AML-193 (cell line): Measurements from ENCODE around the gene MINDY1.
A peak's percentile ranks its signal among the peaks of the same experiment; 100 is the strongest.

Experiments
- DNase-seq, 2 experiments: peaks; one replicate each; lab custom pipeline; 2025; lab: John Stamatoyannopoulos, UW

MINDY1 gene

DNA sequence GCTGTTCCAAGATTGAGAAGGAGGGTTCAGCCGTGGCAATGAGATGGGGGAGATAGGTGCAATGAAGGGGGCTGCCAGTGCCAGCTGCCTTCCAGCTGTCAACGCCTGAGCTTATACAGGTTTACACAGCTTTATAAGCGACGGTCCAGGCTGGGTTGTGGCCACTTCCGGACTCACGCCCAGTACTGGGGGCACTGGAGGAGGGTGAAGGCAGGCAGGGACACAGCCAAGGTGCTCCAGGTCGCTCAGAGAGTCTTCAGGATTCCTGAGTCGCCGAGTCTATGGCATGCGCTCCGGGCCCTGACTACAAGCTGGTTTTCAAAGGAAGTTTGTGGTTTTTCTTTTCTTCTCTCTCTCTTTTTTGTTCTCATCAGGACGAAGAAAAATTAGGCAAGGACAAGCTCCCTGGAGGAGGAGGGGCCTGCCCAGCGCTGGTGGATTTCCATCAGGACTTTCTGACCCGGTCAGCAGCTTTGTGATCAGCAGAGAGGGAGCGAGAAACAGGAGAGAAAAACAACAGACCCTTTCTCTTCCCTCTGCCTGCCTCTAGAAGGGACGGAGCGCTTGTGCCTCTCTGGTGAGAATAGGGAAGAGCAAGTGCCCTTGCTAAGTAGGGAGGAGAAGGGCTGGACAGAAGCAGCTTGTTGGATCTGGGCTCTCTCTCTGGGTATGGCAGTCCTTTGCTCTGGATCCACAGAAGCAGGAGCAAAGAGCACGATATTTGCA lies at the start of gene MINDY1:
TSS of gene MINDY1 (minus strand) at position 576 of the 726 bp plus-strand sequence. CDS start 4,285 bp downstream, outside the sequence.
- peak; percentile 74 to 83 for DNase-seq

- peak; percentile 37 to 43 for DNase-seq
These were observed 49.4 kb upstream of the MINDY1 start for GRCh38 chr1:151056149-151056548.

- DNase-seq = no peak
These were observed 48.9 kb upstream of the MINDY1 start for GRCh38 chr1:151055581-151055980.

DNA sequence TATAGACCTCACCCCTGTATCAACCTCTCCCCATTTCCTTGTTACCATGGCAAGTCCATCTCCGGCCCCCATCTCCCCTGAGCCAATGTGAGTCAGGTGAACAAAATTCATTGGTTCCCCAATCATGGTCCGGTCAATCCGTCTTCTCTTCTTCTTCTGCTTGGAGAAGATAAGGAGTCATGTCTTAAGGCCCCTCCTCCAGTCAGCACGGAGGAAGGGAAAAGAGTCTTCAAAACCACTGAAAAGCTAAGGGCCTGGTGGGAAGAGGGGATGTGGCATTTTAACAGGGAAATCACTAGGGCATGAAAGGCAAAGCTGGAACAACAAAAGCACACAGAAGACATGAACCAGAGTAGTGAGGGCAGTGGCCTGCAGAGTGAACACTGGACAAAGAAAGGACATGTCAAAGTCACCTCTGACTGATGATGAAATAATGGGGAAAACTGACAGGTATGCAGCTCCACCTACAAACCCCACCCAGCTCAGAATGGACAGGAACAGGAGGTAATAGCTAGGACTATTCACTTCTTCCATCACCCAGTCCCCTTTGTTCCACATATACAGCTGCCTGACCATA lies 48.4 kb upstream of the MINDY1 start:
- no peak for DNase-seq

DNA sequence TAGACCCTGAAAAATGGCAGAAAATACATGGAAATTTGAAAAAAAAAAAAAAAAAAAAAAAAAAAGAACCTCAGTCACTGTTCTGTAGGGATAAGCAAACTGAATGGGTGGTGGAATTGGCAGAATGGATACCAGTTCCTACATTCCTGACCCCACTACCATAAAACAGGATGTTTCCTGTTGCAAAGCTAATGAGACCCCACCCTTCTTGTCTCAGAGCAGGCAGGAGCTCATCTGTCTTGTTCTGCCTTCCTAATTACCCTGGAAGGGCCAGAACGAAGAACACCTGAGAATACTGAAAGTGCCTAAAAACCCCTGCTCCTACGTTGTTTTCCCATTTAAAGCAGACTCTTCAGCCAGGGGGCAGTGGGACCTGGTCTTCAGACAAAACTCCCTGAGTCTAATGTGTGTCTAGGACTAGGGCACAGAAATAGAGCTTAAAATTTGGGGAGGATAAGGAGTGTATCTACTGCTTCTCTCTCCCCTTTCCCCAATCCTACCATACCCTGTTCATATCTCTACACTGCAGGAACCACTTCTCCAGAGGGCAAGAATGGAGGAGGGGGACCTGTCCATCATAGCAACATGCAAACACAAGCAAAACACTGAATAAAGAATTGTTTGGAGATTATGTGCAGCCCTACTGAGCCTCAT lies 44.8 kb upstream of the MINDY1 start:
- DNase-seq = no peak

GRCh38 chr1:151050051-151050688 lies 43.5 kb upstream of the MINDY1 start:
- DNase-seq = no peak

- DNase-seq = no peak
These were observed 42.8 kb upstream of the MINDY1 start for GRCh38 chr1:151049458-151049857.

GRCh38 chr1:151048645-151049032 lies 41.9 kb upstream of the MINDY1 start:
- no peak for DNase-seq

DNA sequence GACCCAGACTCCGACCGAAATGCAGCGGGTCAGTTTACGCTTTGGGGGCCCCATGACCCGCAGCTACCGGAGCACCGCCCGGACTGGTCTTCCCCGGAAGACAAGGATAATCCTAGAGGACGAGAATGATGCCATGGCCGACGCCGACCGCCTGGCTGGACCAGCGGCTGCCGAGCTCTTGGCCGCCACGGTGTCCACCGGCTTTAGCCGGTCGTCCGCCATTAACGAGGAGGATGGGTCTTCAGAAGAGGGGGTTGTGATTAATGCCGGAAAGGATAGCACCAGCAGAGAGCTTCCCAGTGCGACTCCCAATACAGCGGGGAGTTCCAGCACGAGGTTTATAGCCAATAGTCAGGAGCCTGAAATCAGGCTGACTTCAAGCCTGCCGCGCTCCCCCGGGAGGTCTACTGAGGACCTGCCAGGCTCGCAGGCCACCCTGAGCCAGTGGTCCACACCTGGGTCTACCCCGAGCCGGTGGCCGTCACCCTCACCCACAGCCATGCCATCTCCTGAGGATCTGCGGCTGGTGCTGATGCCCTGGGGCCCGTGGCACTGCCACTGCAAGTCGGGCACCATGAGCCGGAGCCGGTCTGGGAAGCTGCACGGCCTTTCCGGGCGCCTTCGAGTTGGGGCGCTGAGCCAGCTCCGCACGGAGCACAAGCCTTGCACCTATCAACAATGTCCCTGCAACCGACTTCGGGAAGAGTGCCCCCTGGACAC lies 41.4 kb upstream of the MINDY1 start:
- peak; percentile 59 to 70 for DNase-seq

- peak; percentile 32 to 43 for DNase-seq
These were observed 40.9 kb upstream of the MINDY1 start, which contains the start of gene C1orf56 for GRCh38 chr1:151047591-151047924. Gene C1orf56 (plus strand): TSS chr1:151047751. CDS start chr1:151047848, 97 bp downstream.

- no peak for DNase-seq
These were observed 36.5 kb upstream of the MINDY1 start for GRCh38 chr1:151043163-151043562.

DNA sequence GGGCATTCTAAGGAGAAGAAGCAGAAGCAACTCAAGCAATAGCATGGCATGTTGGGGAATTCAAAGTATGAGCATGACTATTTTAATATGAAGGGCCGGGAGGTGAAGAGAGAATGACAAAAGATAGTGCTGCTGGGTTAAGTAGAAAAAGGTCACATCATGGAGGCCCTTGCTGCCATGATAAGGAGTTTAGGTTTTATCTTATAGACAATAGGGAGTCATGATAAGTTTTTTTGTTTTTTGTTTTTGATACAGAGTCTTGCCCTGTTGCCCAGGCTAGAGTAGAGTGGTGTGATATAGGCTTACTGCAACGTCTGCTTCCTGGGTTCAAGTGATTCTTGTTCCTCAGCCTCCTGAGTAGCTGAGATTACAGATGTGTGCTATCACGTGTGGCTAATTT lies 32.8 kb upstream of the MINDY1 start:
- no peak for DNase-seq

DNA sequence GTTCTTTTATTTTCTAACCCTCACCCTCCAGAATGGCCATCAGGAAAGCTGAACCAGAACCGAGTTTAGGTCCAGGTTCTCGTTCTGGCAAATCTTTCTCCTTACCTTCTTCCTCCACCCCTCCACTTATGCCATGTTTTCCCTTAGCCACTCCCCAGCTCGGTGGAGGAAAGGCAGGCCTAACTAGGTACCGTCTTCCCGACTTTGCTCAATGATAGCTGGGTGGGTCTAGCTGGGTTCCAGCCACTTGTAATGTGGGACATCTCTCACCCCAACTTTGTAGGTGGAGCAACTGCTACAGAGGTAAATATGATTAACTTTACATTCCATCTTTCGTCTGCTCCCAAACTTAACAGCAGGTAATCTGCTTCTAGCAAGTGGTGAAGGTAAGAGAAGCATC lies 30.3 kb upstream of the MINDY1 start:
- no peak for DNase-seq

- no peak for DNase-seq
These were observed 29.7 kb upstream of the MINDY1 start, which contains the start of gene BNIPL for GRCh38 chr1:151036356-151036755. Gene BNIPL (plus strand): TSS chr1:151036586. CDS start chr1:151036726, 140 bp downstream.

GRCh38 chr1:151035167-151035566 lies 28.5 kb upstream of the MINDY1 start:
- no peak for DNase-seq

DNA sequence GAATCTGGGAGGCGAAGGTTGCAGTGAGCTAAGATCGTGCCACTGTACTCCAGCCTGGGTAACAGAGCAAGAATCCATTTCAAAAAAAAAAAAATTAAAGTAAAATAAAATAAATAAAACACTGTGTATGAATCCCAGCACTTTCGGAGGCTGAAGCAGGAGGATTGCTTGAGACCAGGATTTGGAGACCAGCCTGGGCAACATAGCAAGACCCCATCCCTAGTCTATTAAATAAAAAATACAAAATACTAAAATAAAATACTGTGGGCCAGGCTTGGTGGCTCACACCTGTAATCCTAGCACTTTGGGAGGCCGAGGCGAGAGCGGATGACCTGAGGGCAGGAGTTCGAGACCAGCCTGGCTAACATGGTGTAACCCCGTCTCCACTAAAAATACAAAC lies 25.5 kb upstream of the MINDY1 start:
- DNase-seq = no peak

DNA sequence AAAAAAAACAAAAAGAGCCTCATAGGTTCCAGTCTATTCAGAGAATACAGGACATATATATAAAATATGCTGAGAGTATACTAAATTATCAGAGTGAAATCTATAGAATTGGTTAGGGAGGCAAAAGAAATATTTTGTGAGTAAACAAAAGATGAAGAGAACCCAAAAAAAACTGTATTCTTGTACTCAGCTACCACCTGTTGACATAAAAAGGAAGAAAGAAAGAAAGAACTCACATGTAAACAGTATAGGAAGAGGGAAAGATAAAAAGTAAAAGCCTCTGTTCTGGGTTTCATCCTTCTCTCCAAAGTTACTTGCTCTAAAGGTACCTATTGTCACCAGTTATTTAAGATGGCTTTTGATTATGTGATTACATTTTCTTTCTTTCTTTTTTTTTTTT lies 19.8 kb upstream of the MINDY1 start:
- DNase-seq = no peak

GRCh38 chr1:151024540-151025146 lies 17.9 kb upstream of the MINDY1 start:
- DNase-seq = peak; percentile 74 to 76

- DNase-seq = no peak
These were observed 6.8 kb upstream of the MINDY1 start for GRCh38 chr1:151013518-151013917.

GRCh38 chr1:151012684-151013471 lies 6.2 kb upstream of the MINDY1 start:
- no peak for DNase-seq
